Anterior cingulate cortex (tissue), 58 donors: Measurements from ENCODE around the gene DYNLL1.
"Not testable (repeated sequence)": the region's sequence is repeated elsewhere in the genome, so short reads cannot be mapped to it uniquely, and the experiment has no call there.

Experiments used
- DNase-seq, 58 donors: peaks; one replicate each; lab custom pipeline; 2025; lab: John Stamatoyannopoulos, UW

The DYNLL1 gene

GRCh38 chr12:120500581-120500980, 4.7 kb downstream of the DYNLL1 start:
- peak in 2 of 58 donors; percentile 44 to 49 for DNase-seq

GRCh38 chr12:120504587-120504986, 8.7 kb downstream of the DYNLL1 start:
- no peak for DNase-seq

GRCh38 chr12:120508537-120508936, 12.6 kb downstream of the DYNLL1 start:
- no peak for DNase-seq

GRCh38 chr12:120514002-120514401, 18.1 kb downstream of the DYNLL1 start:
- DNase-seq = peak in 35 of 58 donors; percentile 3 to 86 (median 36)

GRCh38 chr12:120515496-120515895, 19.6 kb downstream of the DYNLL1 start:
- peak in 17 of 58 donors; percentile 1 to 68 (median 29) for DNase-seq

GRCh38 chr12:120519324-120519723, 23.4 kb downstream of the DYNLL1 start:
- DNase-seq = not testable (repeated sequence)

- no peak for DNase-seq
Observed at GRCh38 chr12:120522568-120522967, 26.7 kb downstream of the DYNLL1 start.

- DNase-seq = peak; percentile 37 to 95 (median 87)
Observed at GRCh38 chr12:120528861-120529525, 33.1 kb downstream of the DYNLL1 start, which contains the start of gene COQ5. TSS of gene COQ5 (minus strand) at chr12:120529158. CDS start at chr12:120529141, 17 bp downstream.

GRCh38 chr12:120529641-120530417, 33.9 kb downstream of the DYNLL1 start:
- peak in 4 of 58 donors; percentile 7 to 26 (median 8) for DNase-seq

- DNase-seq = not testable (repeated sequence)
Observed at GRCh38 chr12:120530418-120530761, 34.5 kb downstream of the DYNLL1 start.

- DNase-seq = no peak
Observed at GRCh38 chr12:120532701-120533238, 36.9 kb downstream of the DYNLL1 start.

- DNase-seq = peak in 57 of 58 donors; percentile 6 to 88 (median 65)
Observed at GRCh38 chr12:120534203-120534702, 38.3 kb downstream of the DYNLL1 start, which contains the start of gene RNF10. TSS of gene RNF10 (plus strand) at chr12:120534356. CDS start at chr12:120534812, 456 bp downstream.

- peak in 15 of 58 donors; percentile 24 to 54 (median 41) for DNase-seq
Observed at GRCh38 chr12:120534703-120535655, 39.1 kb downstream of the DYNLL1 start.

- no peak for DNase-seq
Observed at GRCh38 chr12:120536064-120536791, 40.3 kb downstream of the DYNLL1 start.

GRCh38 chr12:120537856-120538220, 41.9 kb downstream of the DYNLL1 start:
- no peak for DNase-seq

- DNase-seq = peak in 5 of 58 donors; percentile 2 to 14 (median 7)
Observed at GRCh38 chr12:120538281-120539156, 42.6 kb downstream of the DYNLL1 start.

GRCh38 chr12:120539303-120539702, 43.4 kb downstream of the DYNLL1 start:
- DNase-seq = no peak

GRCh38 chr12:120540445-120540844, 44.5 kb downstream of the DYNLL1 start:
- DNase-seq = no peak
